Measurements from ENCODE around the gene SUMO3.

Gene SUMO3

GRCh38 chr21:44857127-44857892 lies 39.4 kb upstream of the SUMO3 start:
- Histone ChIP-seq H3K4me3 (no peak overlapping the region), H4K20me1 (peaks cover 89 to 100% (median 99%) of the 10 kb centered on the region in 11 experiments), H3K9ac (peak overlapping the region in 6 of 11 experiments; percentile 64 to 77 (median 74); a peak in 10 of 22 replicates), H3K27me3 (peaks cover 0 to 4% (median 0%) of the 10 kb centered on the region in 11 experiments; a peak in 1 of 22 replicates), H3K4me1 (peaks cover 43 to 83% (median 76%) of the 10 kb centered on the region in 10 experiments), H3K36me3 (peaks cover 57 to 98% (median 85%) of the 10 kb centered on the region in 11 experiments), H3K9me3 (replicated peaks in 1 of 11) (no peaks in the 10 kb centered on the region), H3K4me2 (peak overlapping the region; percentile 80 to 98 (median 92); a peak in 21 of 22 replicates), H3K27ac (peak overlapping the region in 5 of 11 experiments; percentile 72 to 88 (median 80); a peak in 5 of 22 replicates)
- TF ChIP-seq Cebpa-rat (IDR thresholded peaks at IDR 0.05), result no peak

- peaks cover 88 to 100% (median 99%) of the 10 kb centered on the region in 11 experiments for H4K20me1 ChIP-seq
- no peak for TF ChIP-seq Cebpa-rat (IDR thresholded peaks at IDR 0.05)
These were observed 38.3 kb upstream of the SUMO3 start for GRCh38 chr21:44856131-44856530.

GRCh38 chr21:44855572-44855971 lies 37.7 kb upstream of the SUMO3 start:
- Histone ChIP-seq H4K20me1 (peaks cover 87 to 100% (median 99%) of the 10 kb centered on the region in 11 experiments), H3K4me3 (peak overlapping the region in 8 of 10 experiments; percentile 8 to 42 (median 28); a peak in 12 of 20 replicates), H3K9ac (peak overlapping the region in 10 of 11 experiments; percentile 26 to 77 (median 64); a peak in 19 of 22 replicates), H3K36me3 (peaks cover 57 to 98% (median 85%) of the 10 kb centered on the region in 11 experiments), H3K4me1 (peaks cover 52 to 91% (median 88%) of the 10 kb centered on the region in 10 experiments), H3K27ac (peak overlapping the region in 10 of 11 experiments; percentile 33 to 88 (median 77); a peak in 20 of 22 replicates), H3K27me3 (0 out of 22 replicates have a peak, but pooled peaks cover 0 to 4% (median 0%) of the 10 kb centered on the region in 11 experiments), H3K4me2 (peak overlapping the region; percentile 80 to 98 (median 92)), H3K9me3 (replicated peaks in 1 of 11) (no peaks in the 10 kb centered on the region)
- no peak for TF ChIP-seq Cebpa-rat (IDR thresholded peaks at IDR 0.05)

More at GRCh38 chr21:44856131-44856530, 38.3 kb upstream of the SUMO3 start:
- H3K4me2 ChIP-seq, result peak overlapping the region; percentile 80 to 98 (median 92)
- H3K4me1 ChIP-seq, result peaks cover 47 to 85% (median 83%) of the 10 kb centered on the region in 10 experiments
- H3K4me3 ChIP-seq, result peak overlapping the region in 7 of 10 experiments; percentile 8 to 42 (median 28); a peak in 12 of 20 replicates
- peak overlapping the region in 10 of 11 experiments; percentile 20 to 77 (median 64); a peak in 16 of 22 replicates for H3K9ac ChIP-seq
- H3K27me3 ChIP-seq, result peaks cover 0 to 4% (median 0%) of the 10 kb centered on the region in 11 experiments; a peak in 1 of 22 replicates
- H3K36me3 ChIP-seq, result peaks cover 57 to 98% (median 85%) of the 10 kb centered on the region in 11 experiments
- H3K9me3 ChIP-seq (replicated peaks in 1 of 11), result no peaks in the 10 kb centered on the region
- peak overlapping the region in 9 of 11 experiments; percentile 55 to 88 (median 77); a peak in 18 of 22 replicates for H3K27ac ChIP-seq

- peak overlapping the region in 8 of 10 experiments; percentile 8 to 52 (median 26); a peak in 12 of 20 replicates for H3K4me3 ChIP-seq
- peak overlapping the region; percentile 9 to 77 (median 64); a peak in 19 of 22 replicates for H3K9ac ChIP-seq
- H3K27ac ChIP-seq, result peak overlapping the region in 10 of 11 experiments; percentile 33 to 88 (median 77); a peak in 20 of 22 replicates
- peak overlapping the region; percentile 80 to 98 (median 92) for H3K4me2 ChIP-seq
- TF ChIP-seq Cebpa-rat (IDR thresholded peaks at IDR 0.05), result peak in 2 of 11 experiments; percentile 40 to 78; a peak in 4 of 22 replicates
- 0 out of 22 replicates have a peak, but pooled peaks cover 0 to 4% (median 0%) of the 10 kb centered on the region in 11 experiments for H3K27me3 ChIP-seq
- peaks cover 59 to 98% (median 95%) of the 10 kb centered on the region in 10 experiments for H3K4me1 ChIP-seq
- no peaks in the 10 kb centered on the region for H3K9me3 ChIP-seq (replicated peaks in 1 of 11)
- peaks cover 87 to 100% (median 99%) of the 10 kb centered on the region in 11 experiments for H4K20me1 ChIP-seq
- peaks cover 59 to 98% (median 85%) of the 10 kb centered on the region in 11 experiments for H3K36me3 ChIP-seq
These were observed 37.0 kb upstream of the SUMO3 start for GRCh38 chr21:44854664-44855446.

- H3K9me3 ChIP-seq (replicated peaks in 1 of 11), result no peaks in the 10 kb centered on the region
- H3K36me3 ChIP-seq, result peaks cover 59 to 98% (median 85%) of the 10 kb centered on the region in 11 experiments
- H3K4me3 ChIP-seq, result peak overlapping the region in 7 of 10 experiments; percentile 2 to 52 (median 15); a peak in 10 of 20 replicates
- peak overlapping the region; percentile 9 to 77 (median 64); a peak in 18 of 22 replicates for H3K9ac ChIP-seq
- 0 out of 22 replicates have a peak, but pooled peaks cover 0 to 4% (median 0%) of the 10 kb centered on the region in 11 experiments for H3K27me3 ChIP-seq
- no peak for TF ChIP-seq Cebpa-rat (IDR thresholded peaks at IDR 0.05)
- peak overlapping the region in 10 of 11 experiments; percentile 31 to 88 (median 77); a peak in 20 of 22 replicates for H3K27ac ChIP-seq
- H3K4me1 ChIP-seq, result peaks cover 65 to 100% (median 99%) of the 10 kb centered on the region in 10 experiments
- peaks cover 82 to 100% (median 97%) of the 10 kb centered on the region in 11 experiments for H4K20me1 ChIP-seq
- peak overlapping the region; percentile 80 to 98 (median 92) for H3K4me2 ChIP-seq
These were observed 36.5 kb upstream of the SUMO3 start for GRCh38 chr21:44854391-44854663.

- peak overlapping the region in 7 of 10 experiments; percentile 2 to 52 (median 15); a peak in 10 of 20 replicates for H3K4me3 ChIP-seq
- 0 out of 22 replicates have a peak, but pooled peaks cover 0 to 4% (median 0%) of the 10 kb centered on the region in 11 experiments for H3K27me3 ChIP-seq
- peaks cover 76 to 100% (median 96%) of the 10 kb centered on the region in 11 experiments for H4K20me1 ChIP-seq
- no peak for TF ChIP-seq Cebpa-rat (IDR thresholded peaks at IDR 0.05)
- peaks cover 59 to 98% (median 85%) of the 10 kb centered on the region in 11 experiments for H3K36me3 ChIP-seq
- no peaks in the 10 kb centered on the region for H3K9me3 ChIP-seq (replicated peaks in 1 of 11)
- H3K27ac ChIP-seq, result peak overlapping the region in 10 of 11 experiments; percentile 31 to 88 (median 77); a peak in 20 of 22 replicates
- H3K4me2 ChIP-seq, result peak overlapping the region; percentile 80 to 98 (median 92)
- peak overlapping the region; percentile 9 to 77 (median 64); a peak in 18 of 22 replicates for H3K9ac ChIP-seq
- peaks cover 70 to 99% (median 98%) of the 10 kb centered on the region in 10 experiments for H3K4me1 ChIP-seq
These were observed 35.9 kb upstream of the SUMO3 start for GRCh38 chr21:44853601-44854390.

- H3K4me3 ChIP-seq, result no peak overlapping the region
- peaks cover 53 to 85% (median 71%) of the 10 kb centered on the region in 11 experiments for H3K36me3 ChIP-seq
- no peaks in the 10 kb centered on the region for H3K27me3 ChIP-seq
- H3K4me1 ChIP-seq, result peaks cover 82 to 99% (median 96%) of the 10 kb centered on the region in 10 experiments
- no peak for TF ChIP-seq Cebpa-rat (IDR thresholded peaks at IDR 0.05)
- H4K20me1 ChIP-seq, result peaks cover 49 to 97% (median 80%) of the 10 kb centered on the region in 11 experiments
- no peaks in the 10 kb centered on the region for H3K9me3 ChIP-seq (replicated peaks in 1 of 11)
- 0 out of 22 replicates have a peak overlapping the region, but pooled peaks of 1 of the 11 experiments have one; percentile 38 for H3K9ac ChIP-seq
- H3K4me2 ChIP-seq, result peak overlapping the region; percentile 28 to 97 (median 72); a peak in 18 of 22 replicates
- H3K27ac ChIP-seq, result no peak overlapping the region
These were observed 33.2 kb upstream of the SUMO3 start for GRCh38 chr21:44850905-44851657.

Measured in BLaER1 treated with 17β-estradiol and CSF1 and Interleukin-3, amounts not matched to agents 10 nM and 100 nM (cell line).